Astrocyte (in vitro differentiated cells and primary cell): ENCODE data around the gene LMCD1. TPM values are rescaled to one million over a fixed set of nuclear protein-coding genes. Genes with fewer than 3 reads are reported as not detected.

ENCODE experiments used
- DNase-seq: peaks from one replicate; pipeline ENCODE4 v3.0.0-alpha.2; 2010; ENCODE audit warnings: low read depth
- FAIRE-seq: peaks from 2 replicates; lab custom pipeline; 2011; peaks lifted over from hg19 to GRCh38; lab: Jason Lieb, UNC
- H2AFZ ChIP-seq: 2 replicates; pipeline ENCODE4 v1.6.0; 2012; ENCODE audit warnings: low read depth, low read length, inconsistent platforms
- H3K27ac ChIP-seq: 2 replicates; pipeline ENCODE4 v1.5.1; 2011; ENCODE audit warnings: low read depth, low read length, inconsistent platforms
- H3K27me3 ChIP-seq: 2 replicates; pipeline ENCODE4 v1.6.0; 2011; ENCODE audit warnings: low read length, inconsistent platforms; ENCODE audit not compliant: insufficient read depth
- H3K36me3 ChIP-seq: 2 replicates; pipeline ENCODE4 v1.5.1; 2011; ENCODE audit warnings: low read length, inconsistent platforms; ENCODE audit not compliant: insufficient read depth
- H3K4me1 ChIP-seq: 2 replicates; pipeline ENCODE4 v1.5.1; 2011; ENCODE audit warnings: low read length, inconsistent platforms; ENCODE audit not compliant: insufficient read depth
- H3K4me2 ChIP-seq: 2 replicates; pipeline ENCODE4 v1.6.0; 2012; ENCODE audit warnings: low read length, inconsistent platforms
- H3K4me3 ChIP-seq: 2 replicates; pipeline ENCODE4 v1.5.1; 2011; ENCODE audit warnings: low read depth, mild to moderate bottlenecking, low read length, inconsistent platforms; ENCODE audit not compliant: insufficient read depth
- H3K79me2 ChIP-seq: 2 replicates; pipeline ENCODE4 v1.6.0; 2012; ENCODE audit warnings: mild to moderate bottlenecking, low read length, inconsistent platforms; ENCODE audit not compliant: insufficient read depth
- H3K9ac ChIP-seq: 2 replicates; pipeline ENCODE4 v1.6.0; 2012; ENCODE audit warnings: mild to moderate bottlenecking, low read length, inconsistent platforms
- H3K9me3 ChIP-seq: 2 replicates; pipeline ENCODE4 v1.5.1; 2012; ENCODE audit warnings: low read depth, mild to moderate bottlenecking, low read length, inconsistent platforms; ENCODE audit not compliant: insufficient read depth
- H4K20me1 ChIP-seq: 2 replicates; pipeline ENCODE4 v1.6.0; 2012; ENCODE audit warnings: low read length, inconsistent platforms; ENCODE audit not compliant: insufficient read depth
- H3K27ac Mint-ChIP-seq: one replicate; pipeline ENCODE4 v1.8.0; 2021; ENCODE audit warnings: mild to moderate bottlenecking, mixed read lengths; ENCODE audit not compliant: unreplicated experiment
- H3K27me3 Mint-ChIP-seq: one replicate; pipeline ENCODE4 v1.8.0; 2021; ENCODE audit warnings: low read depth, mixed read lengths; ENCODE audit not compliant: unreplicated experiment
- H3K36me3 Mint-ChIP-seq: one replicate; pipeline ENCODE4 v1.8.0; 2021; ENCODE audit warnings: low read depth, mixed read lengths; ENCODE audit not compliant: unreplicated experiment
- H3K4me1 Mint-ChIP-seq: one replicate; pipeline ENCODE4 v1.8.0; 2021; ENCODE audit warnings: low read depth, mixed read lengths; ENCODE audit not compliant: unreplicated experiment
- H3K4me3 Mint-ChIP-seq: one replicate; pipeline ENCODE4 v1.8.0; 2021; ENCODE audit warnings: mild to moderate bottlenecking, moderate library complexity, mixed read lengths; ENCODE audit not compliant: unreplicated experiment
- H3K9me3 Mint-ChIP-seq: one replicate; pipeline ENCODE4 v1.8.0; 2021; ENCODE audit warnings: mild to moderate bottlenecking, mixed read lengths; ENCODE audit not compliant: unreplicated experiment
- CTCF ChIP-seq: IDR thresholded peaks from 2 replicates; pipeline ENCODE4 v1.5.1; 2011; ENCODE audit warnings: low read depth, mild to moderate bottlenecking, inconsistent platforms, low read length, moderate library complexity; ENCODE audit not compliant: insufficient read depth
- EZH2 ChIP-seq: IDR thresholded peaks from 2 replicates; pipeline ENCODE4 v1.6.1; 2012; ENCODE audit warnings: mild to moderate bottlenecking, low read length, inconsistent platforms; ENCODE audit not compliant: insufficient read depth
- total RNA-seq: library from RNA; stranded (reverse); gene quantifications from 2 replicates; pipeline ENCODE4 v1.2.1, GENCODE V29; 2021

Gene LMCD1
- total RNA-seq, 1 donor from 2014 or later = 374 TPM

GRCh38 chr3:8606701-8607231, 105.1 kb downstream of the LMCD1 start:
- no peak overlapping the region for H3K27ac ChIP-seq
- no peak overlapping the region for H3K4me2 ChIP-seq
- FAIRE-seq (no peak), DNase-seq (no peak)
- H4K20me1 ChIP-seq = no peaks in the 10 kb centered on the region
- H3K9ac ChIP-seq = no peak overlapping the region
- Mint-ChIP-seq H3K4me1 (peaks cover 16% of the 10 kb centered on the region), H3K27ac (no peak overlapping the region), H3K4me3 (no peak overlapping the region), H3K27me3 (no peaks in the 10 kb centered on the region), H3K9me3 (no peaks in the 10 kb centered on the region), H3K36me3 (no peaks in the 10 kb centered on the region)
- no peaks in the 10 kb centered on the region for H3K36me3 ChIP-seq
- H3K27me3 ChIP-seq = no peaks in the 10 kb centered on the region
- no peak overlapping the region for H2AFZ ChIP-seq
- no peaks in the 10 kb centered on the region for H3K79me2 ChIP-seq
- H3K4me3 ChIP-seq = no peak overlapping the region
- peaks cover 9% of the 10 kb centered on the region for H3K4me1 ChIP-seq
- TF ChIP-seq CTCF (no peak), EZH2 (no peak)
- no peaks in the 10 kb centered on the region for H3K9me3 ChIP-seq

GRCh38 chr3:8607234-8608040, 105.8 kb downstream of the LMCD1 start:
- Histone ChIP-seq H3K4me3 (no peak overlapping the region), H3K4me1 (peaks cover 9% of the 10 kb centered on the region), H3K36me3 (no peaks in the 10 kb centered on the region), H3K27ac (no peak overlapping the region), H3K27me3 (no peaks in the 10 kb centered on the region), H3K9me3 (no peaks in the 10 kb centered on the region), H3K9ac (no peak overlapping the region), H3K79me2 (no peaks in the 10 kb centered on the region), H2AFZ (no peak overlapping the region), H4K20me1 (no peaks in the 10 kb centered on the region), H3K4me2 (no peak overlapping the region)
- H3K27me3 Mint-ChIP-seq = no peaks in the 10 kb centered on the region
- no peaks in the 10 kb centered on the region for H3K36me3 Mint-ChIP-seq
- H3K9me3 Mint-ChIP-seq = no peaks in the 10 kb centered on the region
- FAIRE-seq (peak; percentile 20), DNase-seq (peak; percentile 68)
- TF ChIP-seq CTCF (peak; percentile 68), EZH2 (no peak)
- no peak overlapping the region for H3K27ac Mint-ChIP-seq
- H3K4me1 Mint-ChIP-seq = peaks cover 16% of the 10 kb centered on the region
- no peak overlapping the region for H3K4me3 Mint-ChIP-seq
